Gastroesophageal sphincter (tissue), 3 donors: ENCODE results near the gene RPS27A.

Source experiments
- CTCF ChIP-seq, 4 experiments: fragments of 200-600 bp in 2 of 4; fragments of 450-650 bp in 2 of 4; sonication (generic) in 1 of 4; IDR thresholded peaks; one replicate each; pipeline ENCODE4 v1.5.1; 2017 to 2019; ENCODE audit warnings: antibody characterized with exemption in 4 of 4, mild to moderate bottlenecking in 2 of 4, moderate library complexity in 2 of 4
- POLR2A ChIP-seq, 2 donors: fragments of 450-650 bp; IDR thresholded peaks; one replicate each; pipeline ENCODE4 v1.6.1; 2017; ENCODE audit warnings: antibody characterized with exemption in 2 of 2, mild to moderate bottlenecking in 2 of 2, moderate library complexity in 1 of 2

- TF ChIP-seq POLR2A (IDR thresholded peaks at IDR 0.05), result no peak
- TF ChIP-seq CTCF (IDR thresholded peaks at IDR 0.05), result no peak
Measured at GRCh38 chr2:55231546-55232083, 873 bp upstream of the RPS27A start.
